C4-2B (cell line): ENCODE data around the gene PTPN1.

ENCODE experiments used
- H3K27ac ChIP-seq: fragments of 450-650 bp; 2 replicates; pipeline ENCODE4 v1.5.1; 2017
- CTCF ChIP-seq: fragments of 450-650 bp; conservative IDR thresholded peaks from 2 replicates; pipeline ENCODE4 v1.5.1; 2017; ENCODE audit warnings: mild to moderate bottlenecking
- ZFX ChIP-seq: fragments of 450-650 bp; IDR thresholded peaks from 2 replicates; pipeline ENCODE4 v1.6.1; 2017

PTPN1 gene

GRCh38 chr20:50522053-50522674, 12.0 kb downstream of the PTPN1 start:
- TF ChIP-seq ZFX, result no peak
- TF ChIP-seq CTCF, result no peak
- H3K27ac ChIP-seq, result no peak overlapping the region

- no peak for TF ChIP-seq CTCF
- no peak for TF ChIP-seq ZFX
- H3K27ac ChIP-seq, result no peak overlapping the region
Measured at GRCh38 chr20:50523552-50524167, 13.5 kb downstream of the PTPN1 start.

GRCh38 chr20:50525681-50526080, 15.5 kb downstream of the PTPN1 start:
- H3K27ac ChIP-seq, result no peak overlapping the region
- no peak for TF ChIP-seq CTCF
- no peak for TF ChIP-seq ZFX

- TF ChIP-seq CTCF (no peak), ZFX (no peak)
- no peak overlapping the region; the same call in 1 of the 2 replicates for H3K27ac ChIP-seq
Measured at GRCh38 chr20:50526403-50526989, 16.3 kb downstream of the PTPN1 start.

- no peak overlapping the region; the same call in 1 of the 2 replicates for H3K27ac ChIP-seq
- no peak for TF ChIP-seq ZFX
- TF ChIP-seq CTCF, result no peak
Measured at GRCh38 chr20:50527068-50527605, 17.0 kb downstream of the PTPN1 start.

GRCh38 chr20:50528129-50528528, 17.9 kb downstream of the PTPN1 start:
- no peak overlapping the region; the same call in 1 of the 2 replicates for H3K27ac ChIP-seq
- TF ChIP-seq ZFX (no peak), CTCF (no peak)

- no peak overlapping the region for H3K27ac ChIP-seq
- no peak for TF ChIP-seq ZFX
- no peak for TF ChIP-seq CTCF
Measured at GRCh38 chr20:50528804-50529351, 18.7 kb downstream of the PTPN1 start.
